Colonic mucosa (tissue), 4 donors: Measurements from ENCODE around the gene XPA. TPM values are rescaled to one million over a fixed set of nuclear protein-coding genes. Genes with fewer than 3 reads are reported as not detected.

Source experiments
- DNase-seq: peaks from one replicate; pipeline ENCODE4 v3.0.0-alpha.2; 2020
- H3K27ac ChIP-seq: fragments of 200-600 bp; one replicate; pipeline ENCODE4 v1.8.0; 2021
- H3K27me3 ChIP-seq: fragments of 200-600 bp; one replicate; pipeline ENCODE4 v1.8.0; 2021
- H3K36me3 ChIP-seq: fragments of 200-600 bp; one replicate; pipeline ENCODE4 v1.8.0; 2021
- H3K4me1 ChIP-seq: fragments of 200-600 bp; one replicate; pipeline ENCODE4 v1.8.0; 2021; ENCODE audit warnings: mild to moderate bottlenecking
- H3K4me3 ChIP-seq: fragments of 200-600 bp; one replicate; pipeline ENCODE4 v1.8.0; 2021
- H3K9ac ChIP-seq, 2 donors: one replicate each; pipeline ENCODE4 v1.7.0; 2013; ENCODE audit warnings: control low read depth in 2 of 2, low read depth in 2 of 2, low read length in 2 of 2
- H3K9me3 ChIP-seq: fragments of 200-600 bp; one replicate; pipeline ENCODE4 v1.8.0; 2021
- intact Hi-C: fragments of 100-400 bp; cut with DNase I; formaldehyde crosslinking; loops from one replicate; pipeline ENCODE4 v1.14.1; 2022
- total RNA-seq, 2 donors: library from RNA; stranded (reverse); fragmentation: NEBNext Ultra II Directional in 1 of 2; extraction: Animal tissue kit (Norgen Biotek cat#: 25700) in 1 of 2; gene quantifications; one replicate each; pipeline ENCODE4 v1.2.1, GENCODE V29; 2021
- TF ChIP-seq, protein P1 (sequence below): fragments of 200-600 bp; IDR thresholded peaks from one replicate; pipeline ENCODE4 v1.8.0; 2022; ENCODE audit warnings: antibody characterized with exemption, mild to moderate bottlenecking
- donor health status: healthy.
- donor health status: DM: no; HTN: no; CAD: no.
- donor health status: DM: no; HTN: no; CAD: no.

The XPA gene
- total RNA-seq, 2 donors from 2014 or later: 7.0 to 8.0 TPM

GRCh38 chr9:97630591-97630990, 66.5 kb downstream of the XPA start:
- DNase-seq: no peak
- H3K4me3 ChIP-seq: no peak overlapping the region
- no peaks in the 10 kb centered on the region for H3K9me3 ChIP-seq
- intact Hi-C loops: no loop called here
- no peak overlapping the region for H3K9ac ChIP-seq
- H3K27me3 ChIP-seq: no peaks in the 10 kb centered on the region
- peaks cover 9% of the 10 kb centered on the region for H3K4me1 ChIP-seq
- TF ChIP-seq, protein P1, sequence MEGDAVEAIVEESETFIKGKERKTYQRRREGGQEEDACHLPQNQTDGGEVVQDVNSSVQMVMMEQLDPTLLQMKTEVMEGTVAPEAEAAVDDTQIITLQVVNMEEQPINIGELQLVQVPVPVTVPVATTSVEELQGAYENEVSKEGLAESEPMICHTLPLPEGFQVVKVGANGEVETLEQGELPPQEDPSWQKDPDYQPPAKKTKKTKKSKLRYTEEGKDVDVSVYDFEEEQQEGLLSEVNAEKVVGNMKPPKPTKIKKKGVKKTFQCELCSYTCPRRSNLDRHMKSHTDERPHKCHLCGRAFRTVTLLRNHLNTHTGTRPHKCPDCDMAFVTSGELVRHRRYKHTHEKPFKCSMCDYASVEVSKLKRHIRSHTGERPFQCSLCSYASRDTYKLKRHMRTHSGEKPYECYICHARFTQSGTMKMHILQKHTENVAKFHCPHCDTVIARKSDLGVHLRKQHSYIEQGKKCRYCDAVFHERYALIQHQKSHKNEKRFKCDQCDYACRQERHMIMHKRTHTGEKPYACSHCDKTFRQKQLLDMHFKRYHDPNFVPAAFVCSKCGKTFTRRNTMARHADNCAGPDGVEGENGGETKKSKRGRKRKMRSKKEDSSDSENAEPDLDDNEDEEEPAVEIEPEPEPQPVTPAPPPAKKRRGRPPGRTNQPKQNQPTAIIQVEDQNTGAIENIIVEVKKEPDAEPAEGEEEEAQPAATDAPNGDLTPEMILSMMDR: no peak
- H3K36me3 ChIP-seq: peaks cover under 1% of the 10 kb centered on the region
- no peak overlapping the region for H3K27ac ChIP-seq

- intact Hi-C loops: no loop called here
- no peaks in the 10 kb centered on the region for H3K9me3 ChIP-seq
- DNase-seq: no peak
- H3K4me1 ChIP-seq: peaks cover 7% of the 10 kb centered on the region
- H3K27ac ChIP-seq: no peak overlapping the region
- no peaks in the 10 kb centered on the region for H3K27me3 ChIP-seq
- H3K36me3 ChIP-seq: peaks cover 7% of the 10 kb centered on the region
- TF ChIP-seq, protein P1: no peak
- H3K4me3 ChIP-seq: no peak overlapping the region
- H3K9ac ChIP-seq: no peak overlapping the region
Measured at GRCh38 chr9:97629156-97629555, 68.0 kb downstream of the XPA start.

GRCh38 chr9:97628668-97629067, 68.5 kb downstream of the XPA start:
- intact Hi-C loops: no loop called here
- Histone ChIP-seq H3K27me3 (no peaks in the 10 kb centered on the region), H3K27ac (no peak overlapping the region), H3K4me1 (peaks cover 7% of the 10 kb centered on the region), H3K4me3 (no peak overlapping the region), H3K36me3 (peaks cover 7% of the 10 kb centered on the region), H3K9me3 (no peaks in the 10 kb centered on the region), H3K9ac (no peak overlapping the region)
- TF ChIP-seq, protein P1: no peak
- no peak for DNase-seq

GRCh38 chr9:97627624-97628023, 69.5 kb downstream of the XPA start:
- Histone ChIP-seq H3K36me3 (peaks cover 7% of the 10 kb centered on the region), H3K9ac (no peak overlapping the region)

DNA sequence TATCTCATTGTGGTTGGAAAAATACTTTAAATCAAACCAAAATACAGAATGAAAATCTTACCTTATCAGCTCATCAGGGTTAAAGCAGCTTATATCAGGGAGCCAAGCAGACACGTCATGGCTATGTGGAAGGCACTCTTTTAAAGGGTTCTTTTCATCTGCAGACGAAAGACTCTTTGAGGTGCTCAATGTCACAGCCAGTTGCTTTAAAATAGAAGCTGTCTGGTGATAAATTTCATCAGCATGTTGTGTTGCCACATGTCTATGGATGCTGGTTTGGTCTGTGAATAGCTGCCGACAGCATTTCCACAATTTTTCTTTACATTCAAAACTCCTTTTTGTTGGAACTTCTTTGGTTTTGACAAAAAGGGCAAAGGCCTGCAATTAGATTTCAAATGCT, 71.5 kb downstream of the XPA start:
- H3K9me3 ChIP-seq: no peaks in the 10 kb centered on the region
- TF ChIP-seq, protein P1: no peak
- H3K27me3 ChIP-seq: no peaks in the 10 kb centered on the region
- H3K4me1 ChIP-seq: no peaks in the 10 kb centered on the region
- H3K27ac ChIP-seq: no peak overlapping the region
- no peak for DNase-seq
- no peak overlapping the region for H3K4me3 ChIP-seq
- H3K9ac ChIP-seq: no peak overlapping the region
- H3K36me3 ChIP-seq: peaks cover 7% of the 10 kb centered on the region
- intact Hi-C loops: no loop called here

More at GRCh38 chr9:97627624-97628023, 69.5 kb downstream of the XPA start:
- no peak for DNase-seq
- H3K27ac ChIP-seq: peak overlapping the region; percentile 4
- H3K4me1 ChIP-seq: peaks cover 7% of the 10 kb centered on the region
- H3K9me3 ChIP-seq: no peaks in the 10 kb centered on the region
- intact Hi-C loops: no loop called here
- H3K4me3 ChIP-seq: no peak overlapping the region
- TF ChIP-seq, protein P1: no peak
- H3K27me3 ChIP-seq: no peaks in the 10 kb centered on the region

Other genes with a start within 250 kb of the XPA start
- 1 to 10 TPM; 1.0 to 4.9 TPM for gene TMOD1, start 195.7 kb downstream of the XPA start, total RNA-seq
- gene TSTD2, start 64.0 kb downstream of the XPA start, total RNA-seq: 10 to 100 TPM; 14.7 to 17.5 TPM
- 10 to 100 TPM; 30.3 to 48.2 TPM for gene NCBP1, start 63.5 kb downstream of the XPA start, total RNA-seq
- not detected for gene FOXE1, start 155.9 kb upstream of the XPA start, total RNA-seq
- 10 to 100 TPM; 10.2 to 11.9 TPM for gene TRMO, start 225.2 kb upstream of the XPA start, total RNA-seq
- gene HEMGN, start 240.8 kb upstream of the XPA start, total RNA-seq: under 1 TPM in 1 of 2 donors, not detected in 1; 0.22 TPM